ENCODE results near the gene CMSS1.
"Not testable (repeated sequence)": the region's sequence is repeated elsewhere in the genome, so short reads cannot be mapped to it uniquely, and the experiment has no call there.

Gene CMSS1

DNA sequence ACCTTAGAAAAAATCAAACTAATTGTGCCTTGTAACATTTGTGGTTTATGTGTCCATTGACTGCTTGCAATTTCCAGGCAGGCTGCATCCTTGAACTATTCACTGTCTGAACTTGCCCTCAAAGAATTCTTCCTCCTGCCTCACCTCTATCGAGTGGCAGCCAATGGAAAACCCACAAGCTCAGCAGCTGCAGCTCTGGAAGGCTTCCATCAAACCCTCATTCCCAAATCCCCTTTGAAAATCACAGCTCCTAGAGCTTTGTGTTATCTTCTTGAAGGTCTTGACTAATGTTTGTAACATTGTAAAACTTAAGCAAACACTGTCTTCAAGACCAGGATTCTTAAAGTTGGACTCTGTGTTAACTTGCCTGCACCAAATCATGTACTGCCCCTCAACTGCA, 215.5 kb downstream of the CMSS1 start:
- peak; percentile 71 for DNase-seq

DNA sequence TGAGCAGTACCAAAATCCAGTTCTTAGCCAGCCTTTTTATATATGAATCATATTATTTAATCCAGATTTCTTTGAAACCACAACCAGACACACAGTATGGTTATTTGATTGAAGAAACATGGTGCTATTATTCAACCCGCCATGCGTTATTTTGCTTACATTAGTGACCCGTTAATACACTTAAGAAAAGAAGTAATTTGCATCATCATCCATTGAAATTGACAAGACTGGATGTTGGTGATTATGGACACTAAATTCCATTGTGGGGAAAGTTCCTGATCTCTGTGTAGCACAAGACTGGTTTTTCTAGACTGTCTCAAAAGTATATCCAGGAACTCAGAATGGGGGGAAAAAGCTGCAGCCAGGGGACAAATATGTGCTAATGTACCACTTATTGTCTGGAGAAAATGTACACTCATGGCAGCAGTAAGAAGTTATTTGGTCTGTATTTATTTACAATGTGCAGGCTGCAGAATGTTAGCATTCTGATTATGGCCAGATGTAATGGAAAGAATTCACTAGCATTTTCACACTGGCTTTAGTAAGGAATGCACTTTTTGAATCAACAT, 216.3 kb downstream of the CMSS1 start:
- no peak for DNase-seq

DNA sequence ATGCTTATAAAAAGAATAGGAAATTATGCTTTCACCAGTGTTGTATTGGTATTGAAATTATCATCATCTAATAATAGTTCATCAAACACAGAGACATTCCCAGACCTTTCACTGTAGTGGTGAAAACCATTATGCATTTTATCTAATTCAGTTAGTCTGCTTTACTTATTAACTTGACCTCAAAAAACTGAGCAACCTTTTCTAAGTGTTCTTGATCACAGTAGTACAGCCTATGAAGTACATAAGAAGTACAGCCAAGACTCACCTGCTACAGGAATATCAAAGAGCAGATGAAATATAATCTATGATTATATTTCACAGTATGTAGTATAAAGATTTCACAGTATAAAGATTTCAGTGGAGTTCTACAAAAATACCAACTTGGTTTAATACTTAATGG, 221.4 kb downstream of the CMSS1 start:
- no peak for DNase-seq

DNA sequence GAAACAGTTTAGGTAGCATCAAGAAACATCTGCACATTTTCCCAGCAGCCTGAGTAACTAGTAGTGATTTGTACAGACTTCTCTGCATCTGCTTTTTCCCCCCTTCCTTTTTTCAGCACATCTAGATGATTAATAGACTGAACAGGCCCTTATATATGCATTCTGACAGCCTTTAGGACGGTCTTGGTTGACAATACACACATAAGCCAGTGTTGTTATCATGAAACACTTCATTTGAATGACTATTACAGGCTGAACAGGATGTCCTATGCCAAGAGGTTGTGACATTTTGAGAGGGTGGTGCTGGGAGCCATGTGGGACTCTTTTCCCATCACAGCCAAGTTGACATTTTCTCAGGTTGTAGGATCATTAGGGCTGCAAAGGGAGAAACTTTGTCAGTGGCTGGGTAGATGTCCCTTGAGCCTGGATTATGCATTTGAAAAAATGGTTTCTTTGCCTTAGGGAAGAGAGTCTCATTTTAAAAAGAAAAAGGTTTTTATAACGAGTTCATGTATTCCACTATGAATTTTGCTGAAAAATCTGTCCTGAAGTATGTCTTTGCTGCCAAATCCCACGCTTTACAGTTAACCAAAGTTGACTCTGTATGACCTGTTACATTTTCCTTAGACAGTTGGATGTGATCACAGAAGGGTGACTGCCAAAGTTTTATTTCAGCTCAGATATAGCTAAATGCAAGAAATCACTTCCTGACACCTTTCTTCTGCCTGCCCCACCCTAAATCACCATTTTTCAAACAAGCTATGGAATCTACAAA, 223.0 kb downstream of the CMSS1 start:
- DNase-seq, result no peak

DNA sequence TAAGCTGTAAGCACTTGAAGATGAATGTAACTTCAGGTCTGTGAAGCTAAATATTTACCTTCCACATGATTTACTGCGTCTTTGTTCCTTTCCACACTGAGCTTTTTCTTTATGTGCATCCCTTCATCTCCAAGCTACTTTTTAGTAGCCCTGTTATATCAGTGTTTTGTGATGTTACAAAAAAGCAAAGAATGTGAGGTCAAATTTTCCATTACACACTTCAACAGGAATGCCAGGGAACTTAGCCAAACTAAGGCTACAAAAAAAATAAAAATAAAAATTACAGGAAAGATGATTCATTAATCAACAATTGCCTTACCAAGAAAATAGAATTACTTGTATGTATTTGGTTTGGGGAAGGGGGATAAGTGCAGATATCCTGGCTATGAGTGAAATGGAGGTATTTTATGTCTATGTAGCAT, 223.7 kb downstream of the CMSS1 start:
- no peak for DNase-seq

DNA sequence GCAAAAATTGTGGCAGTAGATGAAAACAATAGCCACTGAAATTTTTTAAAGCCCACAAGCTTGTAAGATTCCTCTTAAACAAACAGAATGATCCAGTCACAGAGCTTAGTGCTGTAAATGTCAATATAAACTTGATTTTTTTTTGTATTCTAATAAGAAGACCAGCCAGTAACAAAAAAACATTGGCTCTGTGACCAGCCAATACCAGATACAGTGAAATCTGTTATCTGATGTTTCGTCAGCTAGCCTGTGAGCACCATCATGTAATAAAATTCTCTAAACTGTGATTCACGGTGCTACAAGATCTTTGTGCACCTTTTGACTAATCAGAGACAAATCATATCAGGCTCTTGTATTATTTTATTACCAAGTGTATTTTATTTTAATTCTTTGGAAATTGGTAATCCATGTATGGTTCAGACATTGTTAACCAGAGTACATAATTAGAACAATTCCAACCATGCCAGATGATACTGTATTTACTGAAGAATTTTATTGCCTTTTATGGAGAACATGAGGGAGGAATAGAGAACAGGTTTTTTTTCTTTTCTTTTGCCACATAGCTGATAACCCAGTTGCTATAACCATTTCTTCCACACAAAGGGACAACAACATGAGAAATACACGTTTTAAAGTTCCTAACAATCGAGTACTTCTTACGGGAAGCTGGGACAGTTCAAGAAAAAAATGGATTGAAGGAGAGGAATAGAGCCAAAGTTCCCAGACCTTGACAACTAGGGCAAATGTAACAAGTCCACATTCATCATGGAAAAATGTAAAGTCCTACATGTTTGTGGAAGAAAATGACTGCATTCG, 224.7 kb downstream of the CMSS1 start:
- DNase-seq, result no peak

DNA sequence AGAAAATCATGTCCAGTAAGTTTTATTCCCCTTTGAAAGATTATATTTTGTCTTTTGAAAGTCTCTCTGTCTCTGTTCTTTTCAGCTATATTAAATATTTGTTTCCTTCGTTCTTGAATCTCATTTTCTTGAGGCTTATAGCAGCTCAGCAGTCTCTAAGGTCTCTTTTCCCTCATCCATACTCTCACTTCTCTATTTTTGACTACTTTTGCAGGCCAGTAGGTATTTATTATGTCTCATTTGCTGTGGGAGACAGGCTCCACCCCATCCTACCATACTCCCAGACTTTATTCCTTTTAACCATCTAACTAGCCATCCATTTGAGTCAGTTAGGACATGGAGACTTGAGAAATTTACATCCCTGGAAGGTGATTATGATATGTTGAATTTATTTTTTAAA, 225.6 kb downstream of the CMSS1 start:
- no peak for DNase-seq

DNA sequence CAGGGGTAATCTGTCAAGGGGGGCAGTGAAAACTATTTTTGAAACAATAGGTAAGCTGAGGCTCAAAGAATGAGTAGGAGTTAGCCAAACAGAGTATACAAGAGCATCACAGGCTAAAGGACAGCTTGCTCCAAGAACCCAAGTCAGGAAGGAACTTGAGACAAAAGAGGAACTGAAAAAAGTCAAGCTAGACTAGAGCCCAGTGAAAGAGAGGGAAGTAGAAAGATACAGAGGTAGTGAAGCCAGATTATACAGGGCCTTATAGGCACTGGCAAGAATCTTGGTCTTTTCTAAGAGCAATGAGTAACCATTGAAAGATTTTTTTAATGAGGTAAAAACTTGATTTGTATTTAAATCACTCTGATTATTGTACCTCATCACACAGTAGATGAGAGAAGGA, 226.7 kb downstream of the CMSS1 start:
- no peak for DNase-seq

DNA sequence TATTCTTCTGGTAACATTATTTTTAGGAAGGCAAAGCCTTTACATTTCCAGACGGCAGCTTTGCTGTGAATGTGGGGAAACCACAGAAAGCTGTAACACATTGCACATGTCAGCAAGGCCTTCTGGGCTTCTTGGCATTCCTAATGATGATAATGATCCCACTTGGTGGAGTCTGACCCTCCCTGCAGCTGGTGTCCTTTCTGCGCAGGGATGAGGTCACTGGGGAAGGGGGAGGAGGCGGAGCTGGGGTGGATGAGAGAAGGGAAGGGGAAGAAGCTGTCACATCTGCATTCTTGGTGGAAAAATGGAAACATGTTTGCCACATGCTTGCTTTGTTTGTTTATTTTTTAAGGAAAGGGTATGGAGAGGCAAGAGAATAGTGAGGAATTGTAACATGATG, 228.0 kb downstream of the CMSS1 start:
- DNase-seq, result peak; percentile 84

DNA sequence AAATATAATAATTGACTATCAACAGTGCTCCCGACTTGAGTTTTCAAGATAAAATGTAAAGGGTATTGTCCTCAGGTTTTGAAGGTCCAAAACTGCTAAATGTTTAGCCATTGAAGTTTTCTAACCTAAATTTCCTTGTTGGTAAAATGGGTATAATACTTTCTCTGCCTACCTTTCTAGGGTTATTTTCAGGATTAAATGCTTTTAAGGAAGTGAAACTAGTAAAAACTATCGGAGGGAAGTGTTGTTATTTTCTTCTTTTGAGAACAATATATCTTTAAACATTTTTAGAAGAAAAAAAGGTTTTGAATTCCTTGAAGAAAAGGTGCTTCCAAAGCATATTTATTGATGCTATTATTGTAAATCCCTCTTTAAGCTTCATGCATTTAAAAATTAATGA, 229.3 kb downstream of the CMSS1 start:
- DNase-seq, result no peak

DNA sequence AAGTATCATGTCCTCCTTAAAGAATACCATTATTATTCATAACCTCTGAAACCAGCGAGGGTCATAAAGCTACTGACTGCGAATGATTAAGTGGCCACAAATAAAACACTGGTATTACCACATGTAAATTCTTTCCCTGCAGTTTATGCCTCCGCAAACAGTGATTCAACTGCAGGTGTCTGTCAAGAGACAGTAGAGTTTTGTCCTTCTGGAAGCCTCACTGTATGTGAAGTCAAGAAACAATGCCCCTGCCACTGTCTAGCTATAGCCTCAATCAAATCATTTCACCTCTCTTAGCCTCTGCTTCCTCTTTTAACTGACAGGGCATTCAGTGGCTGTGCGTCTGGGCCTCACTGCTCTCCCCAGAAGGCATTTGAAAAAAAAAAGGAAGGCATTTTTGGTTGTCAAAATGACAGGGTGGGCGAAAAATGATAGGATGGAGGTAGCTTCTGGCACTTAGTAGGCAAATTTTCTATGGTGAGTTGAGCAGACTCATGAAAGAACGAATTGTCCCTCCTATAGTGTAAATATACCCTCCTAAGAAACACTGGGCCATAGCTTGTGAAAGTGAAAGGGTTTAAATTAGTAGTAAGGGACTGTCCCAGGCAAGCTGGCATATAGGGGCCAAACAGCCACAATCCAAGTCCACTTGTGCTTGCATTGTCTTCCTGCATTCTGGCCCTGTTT, 229.9 kb downstream of the CMSS1 start:
- peak; percentile 56 for DNase-seq

DNA sequence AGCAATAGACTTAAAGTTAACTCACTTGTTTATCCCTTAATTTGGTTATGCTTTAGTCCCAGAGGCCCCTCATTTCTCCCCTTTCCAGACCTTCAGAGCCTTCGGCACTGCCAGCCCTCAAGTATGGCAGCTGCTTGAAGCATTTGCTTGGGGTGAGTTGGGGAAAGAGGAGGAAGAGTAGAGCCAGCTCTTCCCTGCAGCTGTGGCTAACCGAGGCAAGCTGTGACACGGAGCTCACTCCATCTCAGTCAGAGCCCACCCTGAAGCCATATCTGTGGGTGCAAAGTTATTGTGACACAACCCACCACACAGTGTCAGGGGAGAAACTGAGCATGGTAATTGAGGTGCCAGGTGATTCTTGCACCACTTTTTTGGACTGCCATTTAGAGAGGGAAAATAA, 230.6 kb downstream of the CMSS1 start:
- no peak for DNase-seq

DNA sequence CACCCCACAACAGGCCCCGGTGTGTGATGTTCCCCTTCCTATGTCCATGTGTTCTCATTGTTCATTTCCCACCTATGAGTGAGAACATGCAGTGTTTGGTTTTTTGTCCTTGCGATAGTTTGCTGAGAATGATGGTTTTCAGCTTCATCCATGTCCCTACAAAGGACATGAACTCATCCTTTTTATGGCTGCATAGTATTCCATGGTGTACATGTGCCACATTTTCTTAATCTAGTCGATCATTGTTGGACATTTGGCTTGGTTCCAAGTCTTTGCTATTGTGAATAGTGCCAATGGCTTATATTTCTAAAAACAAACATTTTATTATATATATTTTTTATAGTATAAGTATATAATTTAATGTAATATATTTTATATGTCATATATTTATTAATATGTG, 233.9 kb downstream of the CMSS1 start:
- not testable (repeated sequence) for DNase-seq

DNA sequence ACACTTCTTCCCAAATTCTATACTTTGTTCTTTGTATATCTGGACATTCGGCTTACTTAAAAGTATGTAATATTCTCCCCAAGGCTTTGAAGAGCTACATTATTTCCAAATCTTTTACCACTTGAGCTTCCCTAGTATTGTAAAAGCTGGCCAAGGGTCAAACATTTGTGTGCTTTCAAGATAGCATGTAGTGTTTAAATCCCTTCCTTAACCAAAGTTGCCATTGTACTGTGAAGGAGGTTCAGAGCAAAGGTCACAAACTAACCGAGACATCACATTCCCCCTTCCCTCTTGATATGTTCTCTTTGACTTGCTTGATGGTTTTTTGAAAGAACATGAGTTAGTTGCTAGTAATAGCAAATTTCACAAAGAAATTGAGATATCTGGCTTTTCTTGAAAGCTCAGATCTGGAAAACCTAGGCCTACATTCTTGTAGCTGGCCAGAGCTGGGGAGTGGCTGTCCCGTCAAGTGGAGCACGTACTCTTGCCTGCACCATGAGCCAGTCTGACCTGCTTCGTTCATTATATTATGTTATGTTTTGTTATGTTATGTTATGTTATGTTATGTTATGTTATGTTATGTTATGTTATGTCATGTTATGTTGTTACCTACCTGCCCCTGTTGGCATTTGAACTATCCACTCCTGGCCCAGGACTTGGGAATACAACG, 236.4 kb downstream of the CMSS1 start:
- DNase-seq, result no peak

DNA sequence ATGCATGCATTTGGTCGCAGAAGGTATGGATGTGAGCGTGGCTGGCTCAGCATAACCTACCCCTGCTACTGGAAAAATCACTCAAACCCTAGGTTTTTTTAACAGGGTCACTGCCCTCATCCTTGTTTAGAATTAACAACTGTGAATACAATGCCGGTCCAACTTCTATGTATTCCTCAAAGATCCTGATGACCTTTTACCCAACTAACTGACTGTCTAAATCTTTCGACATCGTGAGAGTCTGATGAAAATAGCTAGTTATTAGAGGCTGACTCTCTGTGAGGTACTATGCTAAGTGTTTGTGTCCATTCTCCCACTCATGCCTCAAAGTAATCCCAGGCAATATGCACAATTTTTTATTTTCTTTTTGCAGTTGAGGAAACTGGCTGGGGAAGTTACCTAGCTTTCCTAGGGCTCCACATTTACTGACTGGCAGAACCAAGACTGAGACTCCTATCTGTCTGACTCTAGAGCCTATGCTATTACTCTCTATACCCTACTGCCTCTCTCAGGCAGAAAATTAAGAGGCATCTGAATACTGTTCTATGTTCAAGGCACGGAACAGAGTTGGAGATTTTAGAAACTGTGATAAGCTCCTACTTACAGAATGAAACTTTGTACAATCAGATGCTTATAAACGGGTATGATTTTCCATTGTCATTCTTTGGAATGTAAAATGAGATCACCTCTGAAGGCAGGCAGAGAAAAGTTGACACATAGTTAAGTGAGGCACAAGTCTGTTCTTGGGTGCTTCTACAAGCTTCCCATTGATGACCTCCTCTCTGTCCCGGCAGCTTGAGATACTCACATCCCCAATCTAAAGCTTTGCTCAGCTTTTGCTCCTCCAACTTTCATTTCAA, 240.3 kb downstream of the CMSS1 start:
- DNase-seq, result no peak

DNA sequence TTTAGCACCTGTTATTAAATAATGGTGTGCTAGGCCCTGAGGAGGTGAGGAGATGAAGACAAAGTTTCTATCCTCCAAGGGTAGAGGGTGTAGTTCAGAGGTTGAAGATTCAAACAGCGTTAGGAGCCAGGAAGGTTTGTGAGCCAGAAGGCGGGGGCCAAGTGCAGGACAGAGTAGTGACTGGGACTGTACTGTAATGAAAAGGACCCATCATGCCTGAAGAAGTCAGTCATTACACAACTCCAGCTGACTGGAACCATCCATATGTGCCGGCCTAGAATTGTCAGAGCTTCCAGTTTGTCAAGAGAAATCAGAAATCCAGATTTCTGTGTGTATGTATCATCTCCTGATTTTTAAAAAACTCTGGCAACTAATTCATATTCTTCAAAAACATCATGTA, 241.8 kb downstream of the CMSS1 start:
- DNase-seq, result no peak

DNA sequence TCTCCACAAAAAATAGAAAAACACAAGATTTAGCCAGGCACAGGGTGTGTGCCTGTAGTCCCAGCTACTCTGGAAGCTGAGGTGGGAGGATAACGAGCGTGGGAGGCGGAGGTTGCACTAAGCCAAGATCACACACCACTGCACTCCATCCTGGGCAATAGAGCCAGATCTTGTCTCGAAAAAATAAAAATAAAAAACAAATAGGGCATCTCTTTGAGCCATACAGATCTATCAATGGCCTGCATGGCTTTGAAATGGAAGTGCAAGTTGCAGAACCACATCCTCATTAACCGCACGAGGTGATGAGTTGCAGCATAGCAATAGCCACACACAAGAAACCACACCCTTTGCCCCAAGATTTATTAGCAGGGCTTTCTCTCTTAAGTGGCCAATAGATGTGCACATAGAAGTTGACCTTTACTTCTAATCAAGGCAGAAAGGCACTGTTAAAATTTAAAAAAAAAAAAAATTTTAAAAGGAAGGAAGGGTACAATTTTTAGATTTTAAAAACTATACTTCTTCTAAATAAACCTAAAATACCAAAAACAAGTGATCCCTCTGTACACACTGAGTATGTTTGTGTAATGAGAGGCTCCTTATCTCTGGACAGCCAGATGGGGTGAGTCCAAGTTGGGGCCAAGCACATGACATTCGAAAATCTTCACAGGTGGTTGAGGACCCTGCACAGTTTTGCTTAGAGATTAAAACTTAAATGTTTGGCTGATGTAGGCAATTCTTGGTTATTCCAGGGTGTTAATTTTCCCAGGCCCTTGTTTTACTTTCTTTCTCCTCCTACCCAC, 243.2 kb downstream of the CMSS1 start:
- DNase-seq, result no peak

DNA sequence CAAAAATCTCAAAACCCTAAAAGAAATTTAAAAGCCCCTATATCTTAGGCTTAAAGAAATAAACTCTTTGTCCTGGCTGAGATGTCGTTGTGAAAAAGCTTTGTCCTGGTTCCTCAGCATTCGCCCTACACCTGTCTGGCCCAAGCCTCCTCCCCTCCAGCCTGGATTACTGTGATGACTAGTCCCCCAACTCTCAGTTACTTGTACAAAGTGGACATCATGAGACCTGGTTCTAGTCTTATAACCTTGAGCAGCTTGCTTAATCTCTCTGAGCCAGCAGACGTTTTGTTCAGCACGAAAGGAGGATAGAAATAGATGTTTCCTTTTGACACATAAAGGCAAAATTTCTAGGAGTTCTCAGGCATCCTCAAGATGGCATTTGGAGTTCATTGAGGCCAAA, 245.0 kb downstream of the CMSS1 start:
- DNase-seq, result no peak

DNA sequence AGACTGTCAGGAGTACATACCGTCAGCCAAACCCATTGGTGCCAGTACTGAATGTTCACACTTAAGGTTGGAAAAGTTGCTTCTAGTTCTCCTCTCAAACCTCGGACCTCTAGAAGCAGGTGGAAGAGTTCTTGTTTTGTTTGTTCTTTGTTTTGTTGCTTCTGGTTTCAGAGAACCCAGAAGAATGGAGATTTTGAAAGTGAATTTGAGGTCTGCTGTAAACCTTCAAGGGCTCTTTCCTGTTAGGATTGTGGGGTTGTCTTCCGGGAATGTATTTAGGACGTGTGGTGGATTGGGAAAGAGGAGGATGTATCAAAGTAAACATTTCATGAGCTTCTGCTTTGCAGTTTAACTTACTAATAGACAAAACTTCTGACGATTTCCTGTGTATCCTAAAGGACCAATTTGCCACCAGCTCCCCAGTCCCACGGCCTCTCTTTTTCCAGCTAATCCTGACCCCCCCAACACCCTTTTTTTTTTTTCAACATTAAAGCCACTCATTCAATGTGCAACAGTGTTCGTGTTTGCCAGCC, 246.3 kb downstream of the CMSS1 start:
- DNase-seq, result no peak

DNA sequence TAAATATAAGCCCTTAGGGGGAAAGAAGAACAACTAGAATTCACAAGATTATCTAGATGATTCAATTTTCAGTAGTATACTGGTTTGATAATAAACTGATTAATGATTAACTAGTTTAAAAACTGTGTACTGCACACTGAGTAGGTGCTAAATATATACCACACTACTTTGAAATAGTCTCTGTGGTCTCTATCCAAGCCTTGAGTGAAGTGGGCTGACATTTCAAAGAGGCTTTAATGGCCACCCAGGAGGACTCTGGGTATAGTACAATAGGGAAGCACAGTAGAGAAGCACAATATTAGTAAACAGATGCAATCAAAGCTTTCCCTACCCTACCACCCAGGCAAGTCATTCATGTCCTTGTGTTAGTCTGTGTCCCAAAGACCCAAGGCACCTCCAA, 249.9 kb downstream of the CMSS1 start:
- DNase-seq, result no peak

DNA sequence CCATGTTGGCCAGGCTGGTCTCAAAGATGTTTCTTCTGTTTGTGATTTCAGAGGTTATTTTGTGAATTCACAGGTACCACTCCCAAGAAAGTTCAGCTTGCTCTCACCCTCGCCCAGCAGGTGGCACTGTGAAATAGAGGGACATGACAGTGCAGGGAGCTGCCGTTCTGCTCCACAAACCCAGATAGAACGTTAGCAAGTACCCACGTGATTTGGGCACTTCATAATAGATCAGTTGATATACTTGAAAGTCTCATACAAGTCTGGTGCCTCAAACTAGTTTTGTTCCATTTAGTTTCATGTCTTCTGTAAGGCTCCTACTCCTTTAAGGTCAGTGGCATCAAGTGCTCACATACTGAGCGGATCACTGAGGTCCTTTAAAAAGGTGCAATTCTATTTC, 251.2 kb downstream of the CMSS1 start:
- DNase-seq, result peak; percentile 87

All from islet precursor cell (in vitro differentiated cells).